Myocyte (in vitro differentiated cells): Measurements from ENCODE around the gene SDC3. TPM values are rescaled to one million over a fixed set of nuclear protein-coding genes. Genes with fewer than 3 reads are reported as not detected.
"Not testable (repeated sequence)": the region's sequence is repeated elsewhere in the genome, so short reads cannot be mapped to it uniquely, and the experiment has no call there.

Experiments
- DNase-seq: peaks from one replicate; pipeline ENCODE4 v3.0.0-alpha.2; 2012; ENCODE audit warnings: low read depth
- polyA plus RNA-seq: library from polyadenylated mRNA; unstranded; fragments of >200 nt; gene quantifications from one replicate; pipeline ENCODE4 v1.2.1, GENCODE V29; 2012; ENCODE audit warnings: missing spikeins
- total RNA-seq: library from RNA; depleted of rRNA; stranded (reverse); fragments of >200 nt; gene quantifications from 2 replicates; pipeline ENCODE4 v1.2.3, GENCODE V29; 2014

SDC3 gene, protein sequence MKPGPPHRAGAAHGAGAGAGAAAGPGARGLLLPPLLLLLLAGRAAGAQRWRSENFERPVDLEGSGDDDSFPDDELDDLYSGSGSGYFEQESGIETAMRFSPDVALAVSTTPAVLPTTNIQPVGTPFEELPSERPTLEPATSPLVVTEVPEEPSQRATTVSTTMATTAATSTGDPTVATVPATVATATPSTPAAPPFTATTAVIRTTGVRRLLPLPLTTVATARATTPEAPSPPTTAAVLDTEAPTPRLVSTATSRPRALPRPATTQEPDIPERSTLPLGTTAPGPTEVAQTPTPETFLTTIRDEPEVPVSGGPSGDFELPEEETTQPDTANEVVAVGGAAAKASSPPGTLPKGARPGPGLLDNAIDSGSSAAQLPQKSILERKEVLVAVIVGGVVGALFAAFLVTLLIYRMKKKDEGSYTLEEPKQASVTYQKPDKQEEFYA
- total RNA-seq: 15.7 and 17.6 TPM in 2 replicates
- polyA plus RNA-seq: 51.4 TPM

GRCh38 chr1:30908696-30909364 lies at the start of gene SDC3:
SDC3 (minus strand) TSS chr1:30908758; CDS start chr1:30908586, 172 bp downstream.
- DNase-seq: no peak

DNA sequence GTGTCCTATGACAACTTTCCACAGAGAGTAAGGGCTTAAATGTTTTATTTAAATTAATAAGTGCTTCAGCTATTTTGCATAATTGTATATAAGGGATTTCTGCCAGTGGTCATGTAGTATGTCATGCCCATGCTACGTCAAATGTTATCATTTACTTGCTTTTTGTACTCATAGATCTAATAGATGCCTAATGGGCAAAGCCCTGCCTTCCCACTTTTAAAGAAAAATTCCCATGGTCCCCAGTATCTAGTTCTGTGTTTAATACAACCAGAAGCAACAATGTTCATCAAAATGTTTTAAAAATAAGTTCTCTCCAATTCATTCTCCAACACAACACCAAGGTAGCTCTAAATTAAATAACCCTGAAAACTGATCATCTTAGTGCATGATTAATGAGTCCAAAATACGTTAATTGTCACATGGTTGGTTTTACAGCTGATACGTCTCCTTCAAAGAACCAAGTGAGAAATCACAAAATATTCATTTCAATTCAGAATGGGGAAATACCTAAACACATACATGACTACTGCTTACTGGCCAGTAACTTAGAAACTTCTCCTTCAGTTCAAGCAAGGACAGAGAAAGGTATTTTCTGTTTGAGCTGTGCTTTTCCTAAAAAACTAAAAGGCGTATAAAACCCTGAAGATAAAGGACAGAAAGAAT lies 49.1 kb upstream of the SDC3 start:
- DNase-seq: no peak

- DNase-seq: no peak
These were observed 47.0 kb upstream of the SDC3 start for GRCh38 chr1:30955448-30956015.

- no peak for DNase-seq
These were observed 45.1 kb upstream of the SDC3 start for GRCh38 chr1:30953685-30954084.

DNA sequence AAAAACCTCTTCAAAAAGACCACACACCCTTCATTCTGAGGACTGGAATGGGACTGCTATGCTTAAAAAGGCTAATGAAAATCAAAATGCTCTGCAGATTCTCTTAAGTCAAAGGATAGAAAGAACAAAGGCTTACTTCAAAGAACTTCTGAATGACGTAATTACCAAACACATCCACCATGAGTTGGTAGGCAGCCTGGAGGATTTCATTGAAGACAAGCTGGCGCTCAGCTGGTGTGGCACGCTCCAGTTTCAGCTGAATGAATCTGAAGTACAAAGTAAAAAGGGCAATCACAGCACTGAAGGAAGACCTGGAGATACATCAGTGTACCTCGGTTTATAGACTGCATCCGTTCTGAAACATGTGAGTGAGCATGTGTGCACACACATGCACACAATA lies 43.5 kb upstream of the SDC3 start:
- no peak for DNase-seq

- DNase-seq: no peak
These were observed 42.1 kb upstream of the SDC3 start for GRCh38 chr1:30950700-30951099.

DNA sequence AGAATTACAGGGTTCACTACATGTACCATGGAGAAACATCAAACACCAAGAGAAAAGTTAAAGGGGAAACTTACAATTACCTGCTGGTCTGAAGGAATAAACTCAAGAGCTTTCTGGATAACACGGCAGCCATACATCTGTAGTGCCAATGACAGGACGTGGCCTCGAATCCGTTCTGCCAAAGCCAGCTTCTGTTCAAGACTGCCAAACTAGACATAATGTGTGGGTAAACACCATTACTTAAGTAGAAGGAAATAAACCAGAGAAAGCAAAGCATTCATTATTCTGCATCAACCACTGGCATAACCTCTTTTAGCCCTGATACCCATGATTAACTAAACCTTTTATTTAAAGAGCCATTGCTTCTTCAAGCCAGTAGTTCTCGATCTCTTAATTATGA lies 41.5 kb upstream of the SDC3 start:
- no peak for DNase-seq

- not testable (repeated sequence) for DNase-seq
These were observed 40.9 kb upstream of the SDC3 start for GRCh38 chr1:30949487-30949838.

DNA sequence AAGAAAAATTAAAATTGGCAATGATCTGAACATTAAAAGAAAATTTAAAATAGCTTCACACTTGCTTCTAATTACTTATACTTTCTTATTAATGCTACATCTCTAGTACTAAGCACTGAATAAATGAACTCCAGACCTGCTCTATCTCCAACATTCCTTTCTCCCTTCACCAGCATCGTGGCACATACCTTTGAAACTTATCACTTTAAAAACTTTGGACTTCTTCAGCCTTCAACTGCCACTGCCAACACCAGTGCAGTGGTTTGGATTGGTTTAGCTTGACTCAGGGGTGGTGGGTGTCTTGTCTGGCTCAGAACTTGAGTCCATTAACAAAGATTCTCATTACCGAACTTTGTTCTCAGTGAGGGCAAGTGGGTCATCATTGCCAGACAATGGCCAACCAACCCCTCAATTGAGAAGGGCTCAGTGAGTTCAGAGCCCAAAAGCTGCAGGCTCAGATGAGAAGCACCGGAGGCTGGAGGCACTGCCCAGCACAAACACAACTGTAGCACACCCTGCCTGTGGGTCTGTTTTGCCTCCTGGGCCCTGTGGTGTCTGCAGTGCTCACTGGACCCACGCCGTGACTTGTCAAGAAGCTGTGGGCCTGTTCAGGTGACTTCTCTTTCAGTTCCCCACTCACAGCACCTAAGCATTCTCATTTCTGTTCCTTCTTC lies 40.4 kb upstream of the SDC3 start:
- not testable (repeated sequence) for DNase-seq

- DNase-seq: no peak
These were observed 39.7 kb upstream of the SDC3 start for GRCh38 chr1:30948278-30948677.

- no peak for DNase-seq
These were observed 38.7 kb upstream of the SDC3 start for GRCh38 chr1:30947212-30947611.

GRCh38 chr1:30942326-30942963 lies 33.9 kb upstream of the SDC3 start:
- no peak for DNase-seq

DNA sequence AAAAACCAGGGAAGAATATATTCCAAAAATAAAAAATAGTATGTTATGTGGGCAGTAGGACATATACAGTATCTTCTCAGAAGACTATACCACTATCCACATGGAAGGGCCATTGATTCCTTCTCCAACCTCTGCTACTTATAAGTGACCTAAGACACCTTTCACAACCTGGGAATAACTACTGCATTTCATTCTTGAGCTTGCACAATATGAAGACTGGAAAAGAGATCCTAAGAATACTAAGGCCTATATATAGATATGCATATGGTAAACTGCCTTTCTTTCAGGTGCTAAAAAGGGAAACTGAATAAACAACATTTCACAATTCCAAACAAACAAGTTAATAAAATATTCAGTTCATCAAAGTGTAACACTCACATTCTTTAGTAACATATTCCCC lies 32.0 kb upstream of the SDC3 start:
- no peak for DNase-seq

DNA sequence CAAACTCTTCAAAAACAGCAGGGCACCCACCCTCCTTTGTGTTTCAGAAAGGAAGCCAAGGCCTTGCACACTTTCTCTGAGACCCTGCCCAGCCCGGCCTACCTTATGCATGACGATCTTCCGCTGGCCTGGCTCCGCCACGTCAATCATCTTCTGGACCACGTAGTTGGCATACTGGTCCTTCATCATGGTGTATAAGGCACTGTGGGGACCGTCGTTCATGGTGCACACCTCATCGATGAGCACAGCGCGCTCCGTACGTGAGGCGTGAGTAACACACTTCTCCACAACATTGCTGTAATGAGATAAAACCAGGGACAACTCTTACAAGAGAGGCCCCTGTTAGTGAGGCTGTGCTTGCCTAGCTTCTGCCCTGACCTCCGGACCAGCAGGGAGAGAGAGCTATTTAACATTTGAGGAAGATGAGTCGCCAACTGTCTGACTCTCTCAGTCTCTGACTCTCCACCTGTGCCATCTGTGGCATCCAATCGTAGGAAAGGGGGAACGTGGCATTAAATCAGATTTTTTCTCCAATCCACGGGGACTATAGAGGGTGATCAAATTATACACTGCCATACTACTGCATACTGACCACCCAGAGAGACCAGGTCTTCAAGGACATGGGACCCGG lies 28.1 kb upstream of the SDC3 start:
- DNase-seq: no peak

DNA sequence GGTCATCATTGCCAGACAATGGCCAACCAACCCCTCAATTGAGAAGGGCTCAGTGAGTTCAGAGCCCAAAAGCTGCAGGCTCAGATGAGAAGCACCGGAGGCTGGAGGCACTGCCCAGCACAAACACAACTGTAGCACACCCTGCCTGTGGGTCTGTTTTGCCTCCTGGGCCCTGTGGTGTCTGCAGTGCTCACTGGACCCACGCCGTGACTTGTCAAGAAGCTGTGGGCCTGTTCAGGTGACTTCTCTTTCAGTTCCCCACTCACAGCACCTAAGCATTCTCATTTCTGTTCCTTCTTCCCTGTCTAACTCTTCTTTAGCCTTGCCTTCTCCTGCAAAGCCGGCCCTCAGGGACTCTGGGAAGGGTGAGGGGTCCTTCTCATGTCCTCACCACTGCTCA lies 27.2 kb upstream of the SDC3 start:
- not testable (repeated sequence) for DNase-seq

DNA sequence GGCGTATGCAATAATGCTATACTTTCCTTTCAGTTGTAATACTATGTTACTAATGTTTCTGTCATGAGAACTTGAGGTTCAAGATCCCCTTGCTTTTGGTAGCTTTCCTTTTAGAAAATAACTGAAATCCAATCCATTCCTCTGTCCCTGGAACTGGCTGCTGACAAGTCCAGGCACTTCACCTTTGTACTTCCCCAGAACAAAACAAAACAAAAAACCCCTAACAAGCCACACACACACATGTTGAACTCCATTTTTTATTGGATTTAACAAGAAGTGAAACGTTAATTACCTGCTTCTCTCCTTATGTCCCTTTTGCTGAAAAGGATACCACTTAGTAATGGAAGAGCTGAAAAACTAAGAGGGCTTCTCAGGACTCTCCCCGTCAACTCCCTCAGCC lies 26.1 kb upstream of the SDC3 start:
- DNase-seq: no peak

DNA sequence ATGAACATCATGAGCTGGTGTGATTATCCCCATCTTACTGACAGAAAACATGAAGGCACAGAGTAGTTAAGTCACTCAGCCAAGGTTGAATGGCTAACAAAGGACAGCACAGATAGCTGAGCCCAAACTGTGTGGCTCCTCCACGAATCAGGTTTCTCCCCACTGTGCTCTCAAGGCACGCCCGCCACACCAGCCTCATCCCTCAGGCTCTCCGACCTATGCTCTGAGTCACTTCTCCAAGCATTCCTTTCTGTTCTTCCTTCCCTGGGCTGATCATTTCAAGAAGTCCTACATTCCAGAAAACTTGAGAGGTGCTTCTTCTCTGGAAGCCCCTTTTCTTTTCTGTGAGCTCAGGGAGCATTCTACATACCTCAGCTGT lies 25.3 kb upstream of the SDC3 start:
- peak; percentile 39 for DNase-seq

GRCh38 chr1:30930631-30931173 lies 22.1 kb upstream of the SDC3 start:
- no peak for DNase-seq

- no peak for DNase-seq
These were observed 21.5 kb upstream of the SDC3 start for GRCh38 chr1:30929944-30930525.
